ENCODE measurements around the gene DENND2A. TPM values are rescaled to one million over a fixed set of nuclear protein-coding genes. Genes with fewer than 3 reads are reported as not detected.

The DENND2A gene
- total RNA-seq, 1 donor from 2014 or later: 7.5 TPM

DNA sequence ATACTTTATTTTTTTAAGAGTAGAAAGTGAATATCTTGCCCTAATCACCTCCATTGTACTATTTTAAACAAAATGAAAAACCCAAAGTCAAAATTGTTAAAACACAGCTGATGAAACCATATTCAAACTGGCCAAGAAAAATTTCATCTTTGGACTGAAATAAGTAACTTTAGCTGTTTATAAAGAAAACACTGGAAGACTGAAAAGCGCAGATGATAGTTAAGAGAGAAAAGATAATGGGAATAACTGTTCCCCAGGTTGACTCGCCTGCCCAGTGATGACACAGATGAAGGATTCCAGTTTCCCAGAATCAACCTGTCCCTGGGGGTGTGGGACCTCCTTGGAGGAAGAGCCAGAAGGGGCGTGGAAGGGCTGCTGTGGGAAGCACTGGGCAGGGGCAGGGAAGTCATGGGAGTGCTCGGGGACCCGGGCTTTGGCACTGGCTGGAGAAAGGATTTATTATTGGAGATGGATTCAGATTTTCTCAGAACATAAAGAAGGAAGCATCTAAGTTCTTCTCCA lies 43.1 kb downstream of the DENND2A start:
- peak overlapping the region in 1 of 2 donors; percentile 1 for H3K27ac ChIP-seq

DNA sequence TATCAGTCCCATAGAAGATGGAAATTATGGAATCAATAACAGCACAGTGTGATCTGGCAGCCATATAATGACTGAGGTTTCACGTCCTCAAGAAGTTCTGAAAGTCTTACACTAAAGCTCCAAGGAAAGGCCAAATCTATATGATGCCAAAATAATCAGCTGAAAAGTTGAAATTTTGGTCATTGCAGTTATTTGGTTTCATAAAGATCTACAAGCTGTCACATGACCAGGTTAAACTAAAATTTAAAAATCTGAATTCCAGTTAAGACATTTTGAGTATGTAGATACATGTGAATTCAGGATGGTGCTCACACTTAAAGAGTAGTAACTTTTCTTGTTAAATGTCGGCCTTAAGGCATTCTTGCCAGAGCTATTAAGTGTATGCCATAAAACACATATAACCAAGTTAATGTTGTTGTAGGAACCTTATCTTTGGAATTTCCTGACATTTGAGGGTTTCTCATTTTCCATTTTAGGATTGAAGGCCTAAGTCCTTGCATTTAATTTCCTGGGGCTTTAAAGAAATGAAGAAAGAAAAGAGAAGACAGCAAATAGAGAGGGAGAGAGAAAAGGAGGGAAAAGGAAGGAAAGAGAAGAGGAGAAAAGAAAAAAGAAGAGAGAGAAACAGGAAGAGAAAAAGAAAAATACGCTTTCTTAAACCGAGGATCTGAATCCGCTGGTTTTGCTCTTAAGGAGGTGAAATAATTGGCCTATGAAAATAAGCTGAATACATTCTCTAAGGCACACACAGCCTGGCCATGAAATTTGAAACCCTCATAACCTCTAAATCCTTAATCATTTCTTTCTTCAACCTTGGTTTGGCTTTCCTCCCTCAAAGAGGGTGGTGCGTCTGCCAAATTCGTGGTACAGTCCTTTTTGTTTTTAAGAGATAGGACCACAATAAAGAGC lies 43.8 kb downstream of the DENND2A start:
- intact Hi-C loops (cut with DNase I): no loop called here
- no peaks in the 10 kb centered on the region for H3K27me3 ChIP-seq
- no peaks in the 10 kb centered on the region for H3K9me3 ChIP-seq
- DNase-seq (ENCODE audit: low spot score in 2 of 2): no peak
- no peak overlapping the region for H3K4me3 ChIP-seq
- no peaks in the 10 kb centered on the region for H3K36me3 ChIP-seq
- H3K27ac ChIP-seq: peak overlapping the region in 1 of 2 donors; percentile 1
- TF ChIP-seq, protein P1, sequence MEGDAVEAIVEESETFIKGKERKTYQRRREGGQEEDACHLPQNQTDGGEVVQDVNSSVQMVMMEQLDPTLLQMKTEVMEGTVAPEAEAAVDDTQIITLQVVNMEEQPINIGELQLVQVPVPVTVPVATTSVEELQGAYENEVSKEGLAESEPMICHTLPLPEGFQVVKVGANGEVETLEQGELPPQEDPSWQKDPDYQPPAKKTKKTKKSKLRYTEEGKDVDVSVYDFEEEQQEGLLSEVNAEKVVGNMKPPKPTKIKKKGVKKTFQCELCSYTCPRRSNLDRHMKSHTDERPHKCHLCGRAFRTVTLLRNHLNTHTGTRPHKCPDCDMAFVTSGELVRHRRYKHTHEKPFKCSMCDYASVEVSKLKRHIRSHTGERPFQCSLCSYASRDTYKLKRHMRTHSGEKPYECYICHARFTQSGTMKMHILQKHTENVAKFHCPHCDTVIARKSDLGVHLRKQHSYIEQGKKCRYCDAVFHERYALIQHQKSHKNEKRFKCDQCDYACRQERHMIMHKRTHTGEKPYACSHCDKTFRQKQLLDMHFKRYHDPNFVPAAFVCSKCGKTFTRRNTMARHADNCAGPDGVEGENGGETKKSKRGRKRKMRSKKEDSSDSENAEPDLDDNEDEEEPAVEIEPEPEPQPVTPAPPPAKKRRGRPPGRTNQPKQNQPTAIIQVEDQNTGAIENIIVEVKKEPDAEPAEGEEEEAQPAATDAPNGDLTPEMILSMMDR (IDR thresholded peaks at IDR 0.05): no peak
- peaks cover 0 to 6% of the 10 kb centered on the region in 2 donors for H3K4me1 ChIP-seq

More for the DNA sequence above, 43.1 kb downstream of the DENND2A start:
- no peak for DNase-seq (ENCODE audit: low spot score in 2 of 2)
- TF ChIP-seq, protein P1 (IDR thresholded peaks at IDR 0.05): no peak
- intact Hi-C loops (cut with DNase I): no loop called here
- Histone ChIP-seq H3K9me3 (no peaks in the 10 kb centered on the region), H3K4me3 (no peak overlapping the region), H3K27me3 (no peaks in the 10 kb centered on the region), H3K4me1 (peaks cover 0 to 6% of the 10 kb centered on the region in 2 donors), H3K36me3 (no peaks in the 10 kb centered on the region)

DNA sequence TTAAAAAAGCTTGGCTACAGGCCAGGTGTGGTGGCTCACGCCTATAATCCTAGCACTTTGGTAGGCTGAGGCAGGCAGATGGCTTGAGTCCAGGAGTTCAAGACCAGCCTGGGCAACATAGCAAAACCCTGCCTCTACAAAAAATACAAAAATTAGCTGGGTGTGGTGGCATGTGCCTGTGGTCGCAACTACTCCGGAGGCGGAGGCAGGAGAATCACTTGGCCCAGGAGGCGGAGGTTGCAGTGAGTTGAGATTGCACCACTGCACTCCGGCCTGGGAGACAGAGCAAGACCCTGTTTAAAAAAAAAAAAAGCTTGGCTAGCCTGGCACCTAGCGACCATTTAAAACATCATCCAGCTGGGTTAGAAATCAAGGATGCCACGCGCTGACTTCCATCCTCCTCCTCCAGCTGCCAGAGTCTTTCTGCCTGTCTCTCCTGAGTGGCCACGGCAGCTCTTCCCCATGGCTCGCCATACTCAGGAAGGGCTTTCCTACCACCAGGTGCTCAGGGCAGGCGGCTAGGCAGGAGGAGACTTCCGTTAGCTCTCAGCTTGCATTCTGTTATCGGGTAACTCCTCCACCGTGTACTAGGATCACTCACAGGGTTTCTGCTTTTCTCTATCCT lies 45.0 kb downstream of the DENND2A start:
- TF ChIP-seq, protein P1 (IDR thresholded peaks at IDR 0.05): no peak
- DNase-seq (ENCODE audit: low spot score in 2 of 2): no peak
- H3K4me1 ChIP-seq: peaks cover 0 to 6% of the 10 kb centered on the region in 2 donors
- no peaks in the 10 kb centered on the region for H3K27me3 ChIP-seq
- no peak overlapping the region for H3K4me3 ChIP-seq
- no peaks in the 10 kb centered on the region for H3K36me3 ChIP-seq
- H3K9me3 ChIP-seq: no peaks in the 10 kb centered on the region
- no peak overlapping the region for H3K27ac ChIP-seq
- intact Hi-C loops (cut with DNase I): no loop called here

DNA sequence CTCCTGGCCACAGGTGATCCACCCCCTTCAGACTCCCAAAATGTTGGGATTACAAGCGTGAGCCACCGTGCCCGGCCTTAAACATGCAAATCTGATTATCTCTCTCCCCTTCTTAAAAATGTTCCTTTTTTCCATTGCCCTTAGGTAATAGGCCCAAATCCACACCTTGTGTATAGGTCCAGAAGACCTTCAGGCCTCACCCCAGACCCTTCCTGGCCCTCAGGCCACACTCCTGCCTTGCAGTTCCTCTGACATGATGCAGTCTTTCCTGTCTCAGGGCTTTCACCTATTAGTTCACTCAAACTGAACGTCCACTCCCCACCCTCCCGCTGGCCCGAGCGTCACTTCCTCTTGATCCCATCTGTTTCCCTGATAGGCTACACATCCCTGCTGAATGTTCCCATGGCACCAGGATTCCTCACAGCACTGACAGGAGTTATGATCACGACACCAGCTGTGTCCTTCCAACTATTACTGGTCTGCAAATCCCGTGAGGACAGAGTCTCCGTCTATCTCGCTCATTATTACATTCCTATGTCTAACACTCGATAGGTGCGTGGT lies 46.4 kb downstream of the DENND2A start:
- peaks cover 0 to 6% of the 10 kb centered on the region in 2 donors for H3K4me1 ChIP-seq
- H3K4me3 ChIP-seq: no peak overlapping the region
- no peaks in the 10 kb centered on the region for H3K27me3 ChIP-seq
- no peaks in the 10 kb centered on the region for H3K36me3 ChIP-seq
- no peak for DNase-seq (ENCODE audit: low spot score in 2 of 2)
- TF ChIP-seq, protein P1 (IDR thresholded peaks at IDR 0.05): no peak
- intact Hi-C loops (cut with DNase I): no loop called here
- H3K27ac ChIP-seq: no peak overlapping the region
- no peaks in the 10 kb centered on the region for H3K9me3 ChIP-seq

DNA sequence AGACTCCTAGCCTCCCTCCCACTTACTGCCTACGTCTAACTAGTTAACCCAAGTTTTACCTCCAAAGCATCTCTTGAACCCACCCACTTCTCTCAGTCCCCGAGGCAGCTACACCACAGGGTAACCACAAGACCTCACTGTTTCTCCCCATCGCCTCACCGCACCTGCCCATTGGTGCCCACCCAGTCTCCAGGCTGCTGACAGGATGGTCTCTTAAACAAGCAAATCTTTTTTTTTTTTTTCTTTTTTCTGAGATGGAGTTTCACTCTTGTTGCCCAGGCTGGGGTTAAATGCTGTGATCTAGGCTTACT lies 47.0 kb downstream of the DENND2A start:
- no peak for DNase-seq (ENCODE audit: low spot score in 2 of 2)
- H3K4me1 ChIP-seq: peaks cover 0 to 6% of the 10 kb centered on the region in 2 donors
- no peak overlapping the region for H3K27ac ChIP-seq
- TF ChIP-seq, protein P1 (IDR thresholded peaks at IDR 0.05): no peak
- no peaks in the 10 kb centered on the region for H3K27me3 ChIP-seq
- intact Hi-C loops (cut with DNase I): no loop called here
- H3K36me3 ChIP-seq: no peaks in the 10 kb centered on the region
- H3K9me3 ChIP-seq: no peaks in the 10 kb centered on the region
- no peak overlapping the region for H3K4me3 ChIP-seq
